ENCODE results near the gene TBX1. TPM values are rescaled to one million over a fixed set of nuclear protein-coding genes. Genes with fewer than 3 reads are reported as not detected.

TBX1 gene
- polyA plus RNA-seq, 1 donor from 2014 or later = not detected

DNA sequence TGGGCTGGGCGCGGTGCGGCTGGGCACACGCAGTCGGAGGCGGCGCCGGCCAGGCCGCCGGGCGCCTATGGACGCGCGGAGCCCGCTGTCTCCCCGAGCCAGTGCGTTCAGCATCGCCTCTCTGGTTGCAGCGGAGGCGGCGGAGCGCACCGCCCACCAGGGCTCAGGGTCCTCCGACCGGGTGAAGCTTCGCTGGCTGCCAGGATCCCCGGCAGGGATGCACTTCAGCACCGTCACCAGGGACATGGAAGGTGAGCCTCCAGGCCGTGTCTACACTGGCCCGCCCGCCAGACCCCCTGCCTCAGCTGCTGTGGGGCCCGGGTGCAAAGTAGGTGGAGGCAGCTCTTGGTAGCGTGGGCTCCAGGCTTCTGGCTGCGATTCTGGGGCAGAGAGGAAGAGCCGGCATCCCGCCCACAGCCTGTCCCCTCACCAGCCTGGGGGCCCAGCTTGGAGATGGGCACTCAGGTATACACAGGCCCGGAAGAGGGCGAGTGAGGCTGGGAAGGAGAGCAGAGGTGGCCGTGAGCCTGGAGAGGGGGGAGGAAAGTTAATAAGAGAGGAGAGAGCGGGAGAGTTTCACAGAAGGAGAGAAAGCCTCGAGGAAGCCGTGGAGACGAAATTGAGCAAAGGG, 1.0 kb upstream of the TBX1 start:
- Histone ChIP-seq H3K4me2 (ENCODE audit: low read length) (no peak overlapping the region), H4K20me1 (ENCODE audit: insufficient read depth) (no peaks in the 10 kb centered on the region), H3K36me3 (ENCODE audit: insufficient read depth, low read length) (no peaks in the 10 kb centered on the region), H3K4me3 (ENCODE audit: low read length) (no peak overlapping the region), H3K9ac (ENCODE audit: low read length) (no peak overlapping the region), H3K27me3 (ENCODE audit: insufficient read depth, low read depth, low read length) (peaks cover 92% of the 10 kb centered on the region), H3K9me3 (ENCODE audit: low read length) (no peaks in the 10 kb centered on the region), H3K9me2 (ENCODE audit: insufficient read depth, low read length) (no peaks in the 10 kb centered on the region), H3K79me2 (replicated peaks; ENCODE audit: insufficient read depth, low read length) (no peaks in the 10 kb centered on the region), H3K27ac (ENCODE audit: low read length) (no peak overlapping the region), H2AFZ (ENCODE audit: low read depth, low read length) (no peak overlapping the region), H3F3A (ENCODE audit: insufficient read depth, low read length, poor library complexity, severe bottlenecking) (no peaks in the 10 kb centered on the region)
- TF ChIP-seq, protein P1, sequence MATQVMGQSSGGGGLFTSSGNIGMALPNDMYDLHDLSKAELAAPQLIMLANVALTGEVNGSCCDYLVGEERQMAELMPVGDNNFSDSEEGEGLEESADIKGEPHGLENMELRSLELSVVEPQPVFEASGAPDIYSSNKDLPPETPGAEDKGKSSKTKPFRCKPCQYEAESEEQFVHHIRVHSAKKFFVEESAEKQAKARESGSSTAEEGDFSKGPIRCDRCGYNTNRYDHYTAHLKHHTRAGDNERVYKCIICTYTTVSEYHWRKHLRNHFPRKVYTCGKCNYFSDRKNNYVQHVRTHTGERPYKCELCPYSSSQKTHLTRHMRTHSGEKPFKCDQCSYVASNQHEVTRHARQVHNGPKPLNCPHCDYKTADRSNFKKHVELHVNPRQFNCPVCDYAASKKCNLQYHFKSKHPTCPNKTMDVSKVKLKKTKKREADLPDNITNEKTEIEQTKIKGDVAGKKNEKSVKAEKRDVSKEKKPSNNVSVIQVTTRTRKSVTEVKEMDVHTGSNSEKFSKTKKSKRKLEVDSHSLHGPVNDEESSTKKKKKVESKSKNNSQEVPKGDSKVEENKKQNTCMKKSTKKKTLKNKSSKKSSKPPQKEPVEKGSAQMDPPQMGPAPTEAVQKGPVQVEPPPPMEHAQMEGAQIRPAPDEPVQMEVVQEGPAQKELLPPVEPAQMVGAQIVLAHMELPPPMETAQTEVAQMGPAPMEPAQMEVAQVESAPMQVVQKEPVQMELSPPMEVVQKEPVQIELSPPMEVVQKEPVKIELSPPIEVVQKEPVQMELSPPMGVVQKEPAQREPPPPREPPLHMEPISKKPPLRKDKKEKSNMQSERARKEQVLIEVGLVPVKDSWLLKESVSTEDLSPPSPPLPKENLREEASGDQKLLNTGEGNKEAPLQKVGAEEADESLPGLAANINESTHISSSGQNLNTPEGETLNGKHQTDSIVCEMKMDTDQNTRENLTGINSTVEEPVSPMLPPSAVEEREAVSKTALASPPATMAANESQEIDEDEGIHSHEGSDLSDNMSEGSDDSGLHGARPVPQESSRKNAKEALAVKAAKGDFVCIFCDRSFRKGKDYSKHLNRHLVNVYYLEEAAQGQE (IDR thresholded peaks at IDR 0.05; ENCODE audit: borderline replicate concordance) = no peak
- TF ChIP-seq SMC3 (conservative IDR thresholded peaks at IDR 0.05; ENCODE audit: poor library complexity) (no peak), EP300 (conservative IDR thresholded peaks at IDR 0.05; ENCODE audit: poor library complexity, severe bottlenecking) (no peak), POLR2AphosphoS5 (IDR thresholded peaks at IDR 0.05) (peak; percentile 25), MXI1 (conservative IDR thresholded peaks at IDR 0.05; ENCODE audit: poor library complexity, severe bottlenecking) (no peak), EZH2 (IDR thresholded peaks at IDR 0.05; ENCODE audit: borderline replicate concordance, insufficient read depth, low read length, poor library complexity, severe bottlenecking) (peak; percentile 98), TAF1 (IDR thresholded peaks at IDR 0.05; ENCODE audit: low read depth) (no peak), RAD21 (conservative IDR thresholded peaks at IDR 0.05) (no peak)
- TF ChIP-seq, protein P2, sequence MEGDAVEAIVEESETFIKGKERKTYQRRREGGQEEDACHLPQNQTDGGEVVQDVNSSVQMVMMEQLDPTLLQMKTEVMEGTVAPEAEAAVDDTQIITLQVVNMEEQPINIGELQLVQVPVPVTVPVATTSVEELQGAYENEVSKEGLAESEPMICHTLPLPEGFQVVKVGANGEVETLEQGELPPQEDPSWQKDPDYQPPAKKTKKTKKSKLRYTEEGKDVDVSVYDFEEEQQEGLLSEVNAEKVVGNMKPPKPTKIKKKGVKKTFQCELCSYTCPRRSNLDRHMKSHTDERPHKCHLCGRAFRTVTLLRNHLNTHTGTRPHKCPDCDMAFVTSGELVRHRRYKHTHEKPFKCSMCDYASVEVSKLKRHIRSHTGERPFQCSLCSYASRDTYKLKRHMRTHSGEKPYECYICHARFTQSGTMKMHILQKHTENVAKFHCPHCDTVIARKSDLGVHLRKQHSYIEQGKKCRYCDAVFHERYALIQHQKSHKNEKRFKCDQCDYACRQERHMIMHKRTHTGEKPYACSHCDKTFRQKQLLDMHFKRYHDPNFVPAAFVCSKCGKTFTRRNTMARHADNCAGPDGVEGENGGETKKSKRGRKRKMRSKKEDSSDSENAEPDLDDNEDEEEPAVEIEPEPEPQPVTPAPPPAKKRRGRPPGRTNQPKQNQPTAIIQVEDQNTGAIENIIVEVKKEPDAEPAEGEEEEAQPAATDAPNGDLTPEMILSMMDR (IDR thresholded peaks at IDR 0.05; ENCODE audit: poor library complexity, severe bottlenecking) = no peak

DNA sequence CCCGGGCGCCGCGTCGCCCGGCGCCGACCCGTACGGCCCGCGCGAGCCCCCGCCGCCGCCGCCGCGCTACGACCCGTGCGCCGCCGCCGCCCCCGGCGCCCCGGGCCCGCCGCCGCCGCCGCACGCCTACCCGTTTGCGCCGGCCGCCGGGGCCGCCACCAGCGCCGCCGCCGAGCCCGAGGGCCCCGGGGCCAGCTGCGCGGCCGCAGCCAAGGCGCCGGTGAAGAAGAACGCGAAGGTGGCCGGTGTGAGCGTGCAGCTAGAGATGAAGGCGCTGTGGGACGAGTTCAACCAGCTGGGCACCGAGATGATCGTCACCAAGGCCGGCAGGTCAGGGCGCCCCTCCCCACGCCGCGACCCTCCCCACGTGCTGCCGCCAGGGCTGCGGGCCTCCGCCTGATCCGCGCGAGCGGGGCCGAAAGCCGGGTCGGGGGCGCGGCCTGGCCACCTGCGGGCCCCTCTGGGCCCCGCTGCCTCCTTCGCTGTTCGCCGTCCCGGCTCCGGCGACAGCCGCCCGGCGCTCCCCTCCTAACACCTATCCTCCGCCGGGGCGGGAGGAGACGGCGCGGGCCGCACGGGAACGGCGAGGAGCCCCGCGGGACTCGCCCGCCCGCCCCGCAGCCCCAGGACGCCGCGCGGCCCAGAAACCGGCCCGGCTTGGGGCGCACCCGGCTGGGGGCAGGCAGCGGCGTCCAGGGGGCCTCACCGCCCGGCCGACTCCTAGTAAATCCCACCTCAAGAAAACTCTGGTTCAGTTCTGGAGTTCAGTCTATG, 560 bp downstream of the TBX1 start:
- Histone ChIP-seq H3K27ac (ENCODE audit: low read length) (no peak overlapping the region), H3F3A (ENCODE audit: insufficient read depth, low read length, poor library complexity, severe bottlenecking) (no peaks in the 10 kb centered on the region), H3K9me3 (ENCODE audit: low read length) (no peaks in the 10 kb centered on the region), H3K9ac (ENCODE audit: low read length) (no peak overlapping the region), H2AFZ (ENCODE audit: low read depth, low read length) (no peak overlapping the region), H3K79me2 (replicated peaks; ENCODE audit: insufficient read depth, low read length) (no peaks in the 10 kb centered on the region), H3K36me3 (ENCODE audit: insufficient read depth, low read length) (no peaks in the 10 kb centered on the region), H3K4me2 (ENCODE audit: low read length) (no peak overlapping the region), H3K9me2 (ENCODE audit: insufficient read depth, low read length) (no peaks in the 10 kb centered on the region), H3K27me3 (ENCODE audit: insufficient read depth, low read depth, low read length) (peaks cover 90% of the 10 kb centered on the region), H3K4me3 (ENCODE audit: low read length) (no peak overlapping the region), H4K20me1 (ENCODE audit: insufficient read depth) (no peaks in the 10 kb centered on the region)
- TF ChIP-seq POLR2AphosphoS5 (IDR thresholded peaks at IDR 0.05) = no peak
- peak; percentile 93 for TF ChIP-seq EZH2 (IDR thresholded peaks at IDR 0.05; ENCODE audit: borderline replicate concordance, insufficient read depth, low read length, poor library complexity, severe bottlenecking)

All from neural cell (in vitro differentiated cells).